HepG2 (cell line): Measurements from ENCODE around the gene F13B. TPM values are rescaled to one million over a fixed set of nuclear protein-coding genes. Genes with fewer than 3 reads are reported as not detected.

Source experiments
- HNRNPL ChIP-seq: fragments of 200-400 bp; formaldehyde crosslinking; IDR thresholded peaks from 2 replicates; pipeline ENCODE4 v1.6.1; 2017; ENCODE audit warnings: mild to moderate bottlenecking, low read depth, low read length
- HOXA3 ChIP-seq: sonication (generic); formaldehyde crosslinking; IDR thresholded peaks from 2 replicates; pipeline ENCODE4 v1.5.0; 2020; ENCODE audit warnings: missing genetic modification reagents
- KLF16 ChIP-seq, 2 experiments: sonication (generic) in 1 of 2; formaldehyde crosslinking in 1 of 2; IDR thresholded peaks; 2 replicates each; pipeline versions ENCODE4 v1.6.1 to v1.8.0; 2016 to 2023; ENCODE audit warnings: missing genetic modification reagents in 2 of 2, missing compliant biosample characterization in 1 of 2
- MEF2D ChIP-seq: sonication (generic); formaldehyde crosslinking; IDR thresholded peaks from 2 replicates; pipeline ENCODE4 v1.5.1; 2020; ENCODE audit warnings: mild to moderate bottlenecking, missing genetic modification reagents
- MEIS1 ChIP-seq: sonication (generic); formaldehyde crosslinking; IDR thresholded peaks from 2 replicates; pipeline ENCODE4 v1.9.0; 2021; ENCODE audit warnings: mild to moderate bottlenecking, missing genetic modification reagents, moderate library complexity, borderline replicate concordance
- MIER2 ChIP-seq: IDR thresholded peaks from 2 replicates; pipeline ENCODE4 v1.6.1; 2016; ENCODE audit warnings: missing biosample characterization, missing genetic modification reagents
- MIER3 ChIP-seq: IDR thresholded peaks from 2 replicates; pipeline ENCODE4 v1.6.1; 2016; ENCODE audit warnings: missing compliant biosample characterization, borderline replicate concordance
- MIXL1 ChIP-seq: IDR thresholded peaks from 2 replicates; pipeline ENCODE4 v1.6.1; 2016
- MTA1 ChIP-seq: sonication (generic); formaldehyde crosslinking; IDR thresholded peaks from 2 replicates; pipeline ENCODE4 v1.4.0; 2020; ENCODE audit warnings: missing genetic modification reagents, mild to moderate bottlenecking, borderline replicate concordance
- NCOA2 ChIP-seq: sonication (generic); formaldehyde crosslinking; IDR thresholded peaks from 2 replicates; pipeline ENCODE4 v1.8.0; 2022; ENCODE audit warnings: inconsistent platforms
- NFKB2 ChIP-seq: sonication (generic); formaldehyde crosslinking; IDR thresholded peaks from 2 replicates; pipeline ENCODE4 v1.4.0; 2020; ENCODE audit warnings: missing genetic modification reagents, borderline replicate concordance
- NFYB ChIP-seq: sonication (generic); formaldehyde crosslinking; IDR thresholded peaks from 2 replicates; pipeline ENCODE4 v1.4.0; 2020; ENCODE audit warnings: missing genetic modification reagents
- POGZ ChIP-seq: sonication (generic); formaldehyde crosslinking; IDR thresholded peaks from 2 replicates; pipeline ENCODE4 v1.4.0; 2020; ENCODE audit warnings: mild to moderate bottlenecking, missing genetic modification reagents
- SALL1 ChIP-seq: sonication (generic); formaldehyde crosslinking; IDR thresholded peaks from 2 replicates; pipeline ENCODE4 v1.8.0; 2022; ENCODE audit warnings: mild to moderate bottlenecking, missing genetic modification reagents
- SOX5 ChIP-seq: IDR thresholded peaks from 2 replicates; pipeline ENCODE4 v1.6.1; 2016; ENCODE audit warnings: borderline replicate concordance
- YEATS4 ChIP-seq: sonication (generic); formaldehyde crosslinking; IDR thresholded peaks from 2 replicates; pipeline ENCODE4 v1.4.0; 2020; ENCODE audit warnings: missing genetic modification reagents, borderline replicate concordance
- ZFY ChIP-seq: sonication (generic); formaldehyde crosslinking; IDR thresholded peaks from 2 replicates; pipeline ENCODE4 v1.4.0; 2020; ENCODE audit warnings: missing genetic modification reagents
- ZNF124 ChIP-seq: sonication (generic); formaldehyde crosslinking; IDR thresholded peaks from 2 replicates; pipeline ENCODE4 v1.4.0; 2020; ENCODE audit warnings: missing genetic modification reagents
- ZNF317 ChIP-seq: sonication (generic); formaldehyde crosslinking; IDR thresholded peaks from 2 replicates; pipeline ENCODE4 v1.5.0; 2020; ENCODE audit warnings: mild to moderate bottlenecking, missing genetic modification reagents
- ZNF329 ChIP-seq: sonication (generic); formaldehyde crosslinking; IDR thresholded peaks from 2 replicates; pipeline ENCODE4 v1.9.0; 2021; ENCODE audit warnings: low read depth, mild to moderate bottlenecking, missing genetic modification reagents
- ZNF441 ChIP-seq: sonication (generic); formaldehyde crosslinking; IDR thresholded peaks from 2 replicates; pipeline ENCODE4 v1.7.0; 2021; ENCODE audit warnings: missing genetic modification reagents, borderline replicate concordance
- ZNF557 ChIP-seq: sonication (generic); formaldehyde crosslinking; IDR thresholded peaks from 2 replicates; pipeline ENCODE4 v1.4.0; 2020; ENCODE audit warnings: missing genetic modification reagents
- ZNF782 ChIP-seq: sonication (generic); formaldehyde crosslinking; IDR thresholded peaks from 2 replicates; pipeline ENCODE4 v1.4.0; 2020; ENCODE audit warnings: missing genetic modification reagents, mild to moderate bottlenecking, borderline replicate concordance
- ZNF788 ChIP-seq: sonication (generic); formaldehyde crosslinking; IDR thresholded peaks from 2 replicates; pipeline ENCODE4 v1.5.0; 2020; ENCODE audit warnings: mild to moderate bottlenecking, missing genetic modification reagents, borderline replicate concordance
- ZSCAN31 ChIP-seq: sonication (generic); formaldehyde crosslinking; IDR thresholded peaks from 2 replicates; pipeline ENCODE4 v1.5.0; 2020; ENCODE audit warnings: low read depth, mild to moderate bottlenecking, missing genetic modification reagents
- polyA plus RNA-seq, 8 experiments: library from polyadenylated mRNA; depleted of rRNA in 3 of 8; stranded (reverse) in 7 of 8; unstranded in 1 of 8; fragments of >200 nt; fragmentation: Illumina TruSeq in 4 of 8; extraction: Trizol in 4 of 8; gene quantifications; 2 replicates each; pipeline versions ENCODE4 v1.2.1 to v1.2.3, GENCODE V29; 2011 to 2016; ENCODE audit warnings: low read depth in 4 of 8, missing spikeins in 1 of 8, mixed read lengths in 1 of 8; ENCODE audit not compliant: insufficient read depth in 1 of 8
- total RNA-seq, 5 experiments: library from RNA; depleted of rRNA; stranded (reverse); fragments of >200 nt; fragmentation: Illumina TruSeq; extraction: Trizol; gene quantifications; 2 replicates each; pipeline ENCODE4 v1.2.3, GENCODE V29; 2016; ENCODE audit warnings: low read depth in 1 of 5
- TF ChIP-seq, protein P1 (sequence below): sonication (generic); formaldehyde crosslinking; conservative IDR thresholded peaks from 2 replicates; pipeline ENCODE4 v1.4.0; 2020; ENCODE audit warnings: missing genetic modification reagents
- TF ChIP-seq, protein P2 (sequence below): sonication (generic); formaldehyde crosslinking; IDR thresholded peaks from 2 replicates; pipeline ENCODE4 v1.4.0; 2020; ENCODE audit warnings: missing genetic modification reagents
- TF ChIP-seq, protein P3 (sequence below): sonication (generic); formaldehyde crosslinking; IDR thresholded peaks from 2 replicates; pipeline ENCODE4 v1.5.1; 2020; ENCODE audit warnings: missing genetic modification reagents, mild to moderate bottlenecking, borderline replicate concordance

Gene F13B
- total and polyA plus RNA-seq, 2 of the 13 experiments (the other 11 are each of a cell fraction or from before 2014, with no cell fraction given): 0.41 to 2.7 TPM

DNA sequence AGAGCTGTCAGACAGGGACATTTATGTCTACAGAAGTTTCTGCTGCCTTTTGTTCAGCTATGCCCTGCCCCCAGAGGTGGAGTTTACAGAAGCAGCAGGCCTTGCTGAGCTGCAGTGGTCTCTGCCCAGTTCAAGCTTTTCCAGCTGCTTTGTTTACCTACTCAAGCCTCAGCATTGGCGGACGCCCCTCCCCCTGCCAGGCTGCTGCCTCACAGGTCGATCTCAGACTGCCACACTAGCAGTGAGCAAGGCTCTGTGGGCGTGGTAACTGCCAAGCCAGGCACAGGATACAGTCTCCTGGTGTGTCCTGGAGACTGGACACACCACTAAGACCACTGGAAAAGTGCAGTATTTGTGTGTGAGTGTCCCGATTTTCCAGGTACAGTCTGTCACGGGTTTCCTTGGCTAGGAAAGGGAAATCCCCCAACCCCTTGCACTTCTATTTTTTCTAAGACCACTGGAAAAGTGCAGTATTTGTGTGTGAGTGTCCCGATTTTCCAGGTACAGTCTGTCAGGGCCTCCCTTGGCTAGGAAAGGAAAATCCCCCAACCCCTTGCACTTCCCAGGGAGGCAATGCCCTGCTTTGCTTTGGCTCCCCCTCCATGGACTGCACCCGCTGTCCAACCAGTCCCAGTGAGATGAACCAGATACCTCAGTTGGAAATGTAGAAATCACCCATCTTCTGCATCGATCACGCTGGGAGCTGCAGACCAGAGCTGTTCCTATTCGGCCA lies 75.0 kb downstream of the F13B start (continued):
- peak; percentile 27; the same call in 1 of the 2 replicates for TF ChIP-seq ZSCAN31
- TF ChIP-seq ZFY: peak; percentile 68
- TF ChIP-seq, protein P1, sequence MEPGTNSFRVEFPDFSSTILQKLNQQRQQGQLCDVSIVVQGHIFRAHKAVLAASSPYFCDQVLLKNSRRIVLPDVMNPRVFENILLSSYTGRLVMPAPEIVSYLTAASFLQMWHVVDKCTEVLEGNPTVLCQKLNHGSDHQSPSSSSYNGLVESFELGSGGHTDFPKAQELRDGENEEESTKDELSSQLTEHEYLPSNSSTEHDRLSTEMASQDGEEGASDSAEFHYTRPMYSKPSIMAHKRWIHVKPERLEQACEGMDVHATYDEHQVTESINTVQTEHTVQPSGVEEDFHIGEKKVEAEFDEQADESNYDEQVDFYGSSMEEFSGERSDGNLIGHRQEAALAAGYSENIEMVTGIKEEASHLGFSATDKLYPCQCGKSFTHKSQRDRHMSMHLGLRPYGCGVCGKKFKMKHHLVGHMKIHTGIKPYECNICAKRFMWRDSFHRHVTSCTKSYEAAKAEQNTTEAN (CRISPR knock-in tag): peak; percentile 81
- TF ChIP-seq HNRNPL: 0 out of 2 replicates have a peak, but pooled peaks have one; percentile 50
- peak; percentile 59; the same call in 1 of the 2 replicates for TF ChIP-seq MIXL1 (CRISPR knock-in tag)
- TF ChIP-seq ZNF788: peak; percentile 64; the same call in 1 of the 2 replicates
- peak; percentile 36; the same call in 1 of the 2 replicates for TF ChIP-seq ZNF124 (CRISPR knock-in tag)
- peak; percentile 93 for TF ChIP-seq POGZ (CRISPR knock-in tag)
- TF ChIP-seq MIER3 (CRISPR knock-in tag): 0 out of 2 replicates have a peak, but pooled peaks have one; percentile 28
- TF ChIP-seq SOX5 (CRISPR knock-in tag): peak; percentile 70; the same call in 1 of the 2 replicates
- peak; percentile 70 for TF ChIP-seq MEF2D
- TF ChIP-seq MIER2 (CRISPR knock-in tag): peak; percentile 34; the same call in 1 of the 2 replicates
- peak; percentile 94 for TF ChIP-seq SALL1 (CRISPR knock-in tag)
- peak; percentile 85; the same call in 1 of the 2 replicates for TF ChIP-seq ZNF782 (CRISPR knock-in tag)
- peak; percentile 87; the same call in 1 of the 2 replicates for TF ChIP-seq MEIS1 (CRISPR knock-in tag)
- TF ChIP-seq NCOA2 (CRISPR knock-in tag): peak; percentile 50; the same call in 1 of the 2 replicates
- peak; percentile 31; the same call in 1 of the 2 replicates for TF ChIP-seq ZNF317 (CRISPR knock-in tag)
- TF ChIP-seq, protein P2, sequence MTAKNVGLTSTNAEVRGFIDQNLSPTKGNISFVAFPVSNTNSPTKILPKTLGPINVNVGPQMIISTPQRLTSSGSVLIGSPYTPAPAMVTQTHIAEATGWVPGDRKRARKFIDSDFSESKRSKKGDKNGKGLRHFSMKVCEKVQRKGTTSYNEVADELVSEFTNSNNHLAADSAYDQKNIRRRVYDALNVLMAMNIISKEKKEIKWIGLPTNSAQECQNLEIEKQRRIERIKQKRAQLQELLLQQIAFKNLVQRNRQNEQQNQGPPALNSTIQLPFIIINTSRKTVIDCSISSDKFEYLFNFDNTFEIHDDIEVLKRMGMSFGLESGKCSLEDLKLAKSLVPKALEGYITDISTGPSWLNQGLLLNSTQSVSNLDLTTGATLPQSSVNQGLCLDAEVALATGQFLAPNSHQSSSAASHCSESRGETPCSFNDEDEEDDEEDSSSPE (CRISPR knock-in tag): peak; percentile 46; the same call in 1 of the 2 replicates
- peak; percentile 41; the same call in 1 of the 2 replicates for TF ChIP-seq NFYB (CRISPR knock-in tag)
- TF ChIP-seq NFKB2 (CRISPR knock-in tag): peak; percentile 81; the same call in 1 of the 2 replicates
- peak; percentile 41; the same call in 1 of the 2 replicates for TF ChIP-seq ZNF441 (CRISPR knock-in tag)
- peak in 1 of 2 experiments; percentile 61; a peak in 1 of 4 replicates for TF ChIP-seq KLF16 (CRISPR knock-in tag; IDR thresholded peaks at IDR 0.05)
- TF ChIP-seq ZNF329 (CRISPR knock-in tag): 0 out of 2 replicates have a peak, but pooled peaks have one; percentile 38
- peak; percentile 92; the same call in 1 of the 2 replicates for TF ChIP-seq MTA1 (CRISPR knock-in tag)
- peak; percentile 52; the same call in 1 of the 2 replicates for TF ChIP-seq YEATS4 (CRISPR knock-in tag)
- TF ChIP-seq, protein P3, sequence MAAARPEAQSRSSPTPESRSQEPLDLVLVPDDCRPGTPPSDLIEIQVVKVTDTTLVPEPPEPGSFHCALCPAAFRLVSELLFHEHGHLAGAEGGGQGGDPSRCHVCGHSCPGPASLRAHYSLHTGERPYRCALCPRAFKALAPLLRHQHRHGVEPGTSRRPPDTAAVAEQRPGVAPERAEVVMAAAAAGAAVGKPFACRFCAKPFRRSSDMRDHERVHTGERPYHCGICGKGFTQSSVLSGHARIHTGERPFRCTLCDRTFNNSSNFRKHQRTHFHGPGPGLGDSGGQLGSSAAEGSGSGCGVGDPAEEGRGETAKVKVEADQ (CRISPR knock-in tag): peak; percentile 32; the same call in 1 of the 2 replicates
- TF ChIP-seq ZNF557: peak; percentile 28; the same call in 1 of the 2 replicates
- TF ChIP-seq HOXA3: peak; percentile 83
